Caco-2 (cell line): Measurements from ENCODE around the gene RNF20. TPM values are rescaled to one million over a fixed set of nuclear protein-coding genes. Genes with fewer than 3 reads are reported as not detected.

Experiments
- Bru-seq: library from RNA; stranded (reverse); fragments of 400-500 nt; gene quantifications from one replicate; lab custom pipeline; 2021; lab: Mats Ljungman, UMichigan
- BruChase-seq, 2 experiments: library from RNA; stranded (reverse); fragments of 400-500 nt; gene quantifications; one replicate each; lab custom pipeline; 2021; lab: Mats Ljungman, UMichigan
- BruUV-seq: library from RNA; stranded (reverse); fragments of 400-500 nt; replicated peaks from 2 replicates; lab custom pipeline; 2021; lab: Mats Ljungman, UMichigan
- CTCF ChIA-PET: fragments of 300-600 bp; sonication (Branson Sonifier 250); formaldehyde crosslinking; loops from one replicate; lab custom pipeline; 2022; ENCODE audit warnings: antibody characterized with exemption; lab: Charles Lee
- POLR2A ChIA-PET: fragments of 300-600 bp; sonication (Branson Sonifier 250); formaldehyde crosslinking; loops from one replicate; lab custom pipeline; 2022; ENCODE audit warnings: antibody characterized with exemption; lab: Charles Lee
- DNase-seq, 2 experiments: peaks; one replicate each; pipeline versions ENCODE4 v3.0.0 to v3.0.0-alpha.2; 2020 to 2022
- H3K27me3 ChIP-seq: replicated peaks from 2 replicates; pipeline ENCODE4 v1.6.0; 2011; ENCODE audit warnings: low read length; ENCODE audit not compliant: control insufficient read depth, insufficient read depth
- H3K36me3 ChIP-seq: 2 replicates; pipeline ENCODE4 v1.5.1; 2011; ENCODE audit warnings: low read length; ENCODE audit not compliant: control insufficient read depth, insufficient read depth
- H3K4me1 ChIP-seq: fragments of 250-450 bp; sonication (Bioruptor Pico); 2 replicates; pipeline ENCODE4 v1.5.1; 2020; ENCODE audit warnings: mild to moderate bottlenecking
- H3K4me3 ChIP-seq: 2 replicates; pipeline ENCODE4 v1.5.1; 2011; ENCODE audit warnings: low read depth, mild to moderate bottlenecking, control low read depth, low read length
- H3K9me3 ChIP-seq: fragments of 250-450 bp; sonication (Bioruptor Pico); 2 replicates; pipeline ENCODE4 v1.5.1; 2020; ENCODE audit warnings: mild to moderate bottlenecking, moderate library complexity
- H3K27ac Mint-ChIP-seq: one replicate; pipeline ENCODE4 v1.8.0; 2022; ENCODE audit warnings: mixed read lengths; ENCODE audit not compliant: unreplicated experiment
- H3K27me3 Mint-ChIP-seq: one replicate; pipeline ENCODE4 v1.8.0; 2022; ENCODE audit warnings: mixed read lengths; ENCODE audit not compliant: insufficient read depth, unreplicated experiment
- H3K36me3 Mint-ChIP-seq: one replicate; pipeline ENCODE4 v1.8.0; 2022; ENCODE audit warnings: mild to moderate bottlenecking, mixed read lengths; ENCODE audit not compliant: insufficient read depth, unreplicated experiment
- H3K4me1 Mint-ChIP-seq: one replicate; pipeline ENCODE4 v1.8.0; 2022; ENCODE audit warnings: low read depth, mixed read lengths; ENCODE audit not compliant: unreplicated experiment
- H3K4me3 Mint-ChIP-seq: one replicate; pipeline ENCODE4 v1.8.0; 2022; ENCODE audit warnings: mild to moderate bottlenecking, moderate library complexity, mixed read lengths; ENCODE audit not compliant: unreplicated experiment
- H3K9me3 Mint-ChIP-seq: one replicate; pipeline ENCODE4 v1.8.0; 2022; ENCODE audit warnings: mixed read lengths; ENCODE audit not compliant: unreplicated experiment
- CTCF ChIP-seq, 2 experiments: fragments of 200-600 bp in 1 of 2; IDR thresholded peaks; 1 replicate in 1 of 2; 2 replicates in 1 of 2; pipeline versions ENCODE4 v1.5.1 to v1.8.0; 2011 to 2022; ENCODE audit warnings: antibody characterized with exemption in 1 of 2, control low read depth in 1 of 2, inconsistent platforms in 1 of 2, low read depth in 1 of 2, low read length in 1 of 2, mild to moderate bottlenecking in 1 of 2, moderate library complexity in 1 of 2; ENCODE audit not compliant: insufficient read depth in 1 of 2, severe bottlenecking in 1 of 2, unreplicated experiment in 1 of 2
- intact Hi-C: fragments of 100-400 bp; cut with micrococcal nuclease; formaldehyde crosslinking; loops from one replicate; pipeline ENCODE4 v1.10.0; 2022; ENCODE audit not compliant: unreplicated experiment
- long read RNA-seq: library from polyadenylated mRNA; stranded (forward); transcript quantifications from one replicate; pipeline ENCODE4 v2.0.0, GENCODE V29; 2022
- total RNA-seq: library from RNA; stranded (reverse); gene quantifications from 2 replicates; pipeline ENCODE4 v1.2.3, GENCODE V29; 2022

The RNF20 gene
- 35.4 and 37.4 TPM in 2 replicates for total RNA-seq
- Bru-seq, nascent RNA = percentile 76 among the genes with signal in this experiment
- percentile 75 among the genes with signal in this experiment for BruChase-seq, experiment 1, labeled RNA remaining after a 2-hour chase
- BruChase-seq, experiment 2, labeled RNA remaining after a 6-hour chase = percentile 88 among the genes with signal in this experiment
- long read RNA-seq, transcript RNF20-202 (20 exons, 3,940 nt) = major isoform, 24 of 44 reads
- long read RNA-seq, partial matches to known transcripts = 12 of 44 reads
- long read RNA-seq, other reads (novel, unspliced or antisense) = 8 of 44 reads

GRCh38 chr9:101533334-101534204 lies at the start of gene RNF20:
TSS of gene RNF20 (plus strand) at chr9:101533853. CDS start at chr9:101535424, 1,571 bp downstream.
- no peaks in the 10 kb centered on the region for H3K9me3 ChIP-seq
- no peaks in the 10 kb centered on the region for H3K27me3 ChIP-seq
- ChIA-PET POLR2A (interaction anchor here (1.2 kb wide), 1 partner anchor 135 kb away, joined by 6 read pairs; the partner anchor contains the start of genes MRPL50 and ZNF189), CTCF (interaction anchor here (1.3 to 2.5 kb wide), 6 partner anchors 34 to 415 kb away, joined by 3 to 24 read pairs (median 4); a partner anchor contains a TSS)
- peak within 1 kb of the TSS; percentile 97 for H3K27ac Mint-ChIP-seq
- H3K36me3 Mint-ChIP-seq = peaks cover 9% of the 10 kb centered on the region
- H3K4me1 ChIP-seq = no peaks in the 10 kb centered on the region
- TF ChIP-seq CTCF (IDR thresholded peaks at IDR 0.05; ENCODE audit: insufficient read depth in 1 of 2, low read depth in 1 of 2, low read length in 1 of 2, severe bottlenecking in 1 of 2, unreplicated experiment in 1 of 2) = no peak
- no peaks in the 10 kb centered on the region for H3K27me3 Mint-ChIP-seq
- no peaks in the 10 kb centered on the region for H3K36me3 ChIP-seq
- no peaks in the 10 kb centered on the region for H3K4me1 Mint-ChIP-seq
- intact Hi-C loops = loop anchor here (1.0 to 5.0 kb wide), 3 partner anchors 46 to 931 kb away; partner anchors contain the start of genes MRPL50 and ZNF189
- H3K4me3 ChIP-seq = peak within 1 kb of the TSS; percentile 56
- no peaks in the 10 kb centered on the region for H3K9me3 Mint-ChIP-seq
- DNase-seq = peak; percentile 98 to 99
- peak within 1 kb of the TSS; percentile 90 for H3K4me3 Mint-ChIP-seq
- no TSS peak for BruUV-seq

GRCh38 chr9:101484046-101484445 lies 49.6 kb upstream of the RNF20 start:
- Mint-ChIP-seq H3K27ac (no peak overlapping the region), H3K4me3 (no peak overlapping the region), H3K9me3 (no peaks in the 10 kb centered on the region), H3K36me3 (no peaks in the 10 kb centered on the region), H3K27me3 (peaks cover 10% of the 10 kb centered on the region), H3K4me1 (peaks cover 6% of the 10 kb centered on the region)
- Histone ChIP-seq H3K27me3 (no peaks in the 10 kb centered on the region; the same call in 1 of the 2 replicates), H3K4me3 (no peak overlapping the region), H3K9me3 (no peaks in the 10 kb centered on the region), H3K36me3 (no peaks in the 10 kb centered on the region), H3K4me1 (peaks cover 4% of the 10 kb centered on the region)
- intact Hi-C loops = no loop called here
- no peak for TF ChIP-seq CTCF (IDR thresholded peaks at IDR 0.05; ENCODE audit: insufficient read depth in 1 of 2, low read depth in 1 of 2, low read length in 1 of 2, severe bottlenecking in 1 of 2, unreplicated experiment in 1 of 2)
- ChIA-PET CTCF (interaction anchor here (0.7 kb wide), 1 partner anchor 35 kb away, joined by 3 read pairs; no protein-coding TSS in a partner anchor), POLR2A (no interaction called here)
- no peak for DNase-seq
- BruUV-seq = no TSS peak
